OCI-LY1 (cell line): ENCODE results near the gene RAE1.

Source experiments
- H2AFZ ChIP-seq: fragments of 200-600 bp; sonication (generic), shearing (Covaris generic); 2 replicates; pipeline ENCODE4 v1.6.0; 2014; ENCODE audit warnings: antibody characterized with exemption, mild to moderate bottlenecking, low read length
- H3F3A ChIP-seq: fragments of 200-600 bp; sonication (generic), shearing (Covaris generic); 2 replicates; pipeline ENCODE4 v1.6.0; 2014; ENCODE audit warnings: mild to moderate bottlenecking, antibody characterized with exemption, low read length, moderate library complexity; ENCODE audit not compliant: insufficient read depth
- H3K27ac ChIP-seq: fragments of 200-600 bp; sonication (generic); 2 replicates; pipeline ENCODE4 v1.5.1; 2014; ENCODE audit warnings: low read length, mixed run types, mild to moderate bottlenecking, low read depth; ENCODE audit not compliant: poor library complexity, severe bottlenecking
- H3K27me3 ChIP-seq: fragments of 200-600 bp; sonication (generic); 2 replicates; pipeline ENCODE4 v1.6.0; 2014; ENCODE audit warnings: antibody characterized with exemption, mild to moderate bottlenecking, low read length, moderate library complexity; ENCODE audit not compliant: insufficient read depth
- H3K36me3 ChIP-seq: fragments of 200-600 bp; sonication (generic); 2 replicates; pipeline ENCODE4 v1.6.1; 2014; ENCODE audit warnings: mild to moderate bottlenecking, antibody characterized with exemption, low read length, moderate library complexity, mixed read lengths; ENCODE audit not compliant: insufficient read depth
- H3K4me1 ChIP-seq: fragments of 200-600 bp; sonication (generic); 2 replicates; pipeline ENCODE4 v1.5.1; 2014; ENCODE audit warnings: mild to moderate bottlenecking, low read length, moderate library complexity; ENCODE audit not compliant: insufficient read depth, severe bottlenecking
- H3K4me2 ChIP-seq: fragments of 200-600 bp; sonication (generic), shearing (Covaris generic); 2 replicates; pipeline ENCODE4 v1.6.1; 2014; ENCODE audit warnings: low read length
- H3K4me3 ChIP-seq: fragments of 200-600 bp; sonication (generic); 2 replicates; pipeline ENCODE4 v1.5.1; 2014; ENCODE audit warnings: low read length, low read depth, mild to moderate bottlenecking, mixed read lengths; ENCODE audit not compliant: poor library complexity, severe bottlenecking
- H3K79me2 ChIP-seq: fragments of 200-600 bp; shearing (Covaris generic); 2 replicates; pipeline ENCODE4 v1.6.1; 2016; ENCODE audit warnings: mixed run types, low read length, mixed read lengths; ENCODE audit not compliant: insufficient read depth
- H3K9ac ChIP-seq: fragments of 200-600 bp; sonication (generic), shearing (Covaris generic); 2 replicates; pipeline ENCODE4 v1.6.1; 2014; ENCODE audit warnings: mild to moderate bottlenecking, low read length, mixed read lengths
- H3K9me2 ChIP-seq: fragments of 200-600 bp; sonication (generic), shearing (Covaris generic); 2 replicates; pipeline ENCODE4 v1.6.1; 2014; ENCODE audit warnings: low read depth, mild to moderate bottlenecking, low read length, mixed read lengths
- H3K9me3 ChIP-seq: fragments of 200-600 bp; shearing (Covaris generic); 2 replicates; pipeline ENCODE4 v1.6.1; 2014; ENCODE audit warnings: low read length, mixed read lengths
- H4K20me1 ChIP-seq: fragments of 200-600 bp; sonication (generic), shearing (Covaris generic); 2 replicates; pipeline ENCODE4 v1.6.0; 2016; ENCODE audit warnings: mild to moderate bottlenecking, low read length; ENCODE audit not compliant: insufficient read depth
- EZH2 ChIP-seq: fragments of 200-600 bp; sonication (generic), shearing (Covaris generic); IDR thresholded peaks from 2 replicates; pipeline ENCODE4 v1.8.0; 2017; ENCODE audit warnings: borderline replicate concordance, mixed run types, mild to moderate bottlenecking, antibody characterized with exemption, low read length, moderate library complexity, mixed read lengths
- TF ChIP-seq, protein P1 (sequence below): fragments of 200-600 bp; sonication (generic), shearing (Covaris generic); IDR thresholded peaks from 2 replicates; pipeline ENCODE4 v1.5.1; 2017; ENCODE audit warnings: mild to moderate bottlenecking, antibody characterized with exemption, low read length, moderate library complexity, mixed read lengths

Gene RAE1

DNA sequence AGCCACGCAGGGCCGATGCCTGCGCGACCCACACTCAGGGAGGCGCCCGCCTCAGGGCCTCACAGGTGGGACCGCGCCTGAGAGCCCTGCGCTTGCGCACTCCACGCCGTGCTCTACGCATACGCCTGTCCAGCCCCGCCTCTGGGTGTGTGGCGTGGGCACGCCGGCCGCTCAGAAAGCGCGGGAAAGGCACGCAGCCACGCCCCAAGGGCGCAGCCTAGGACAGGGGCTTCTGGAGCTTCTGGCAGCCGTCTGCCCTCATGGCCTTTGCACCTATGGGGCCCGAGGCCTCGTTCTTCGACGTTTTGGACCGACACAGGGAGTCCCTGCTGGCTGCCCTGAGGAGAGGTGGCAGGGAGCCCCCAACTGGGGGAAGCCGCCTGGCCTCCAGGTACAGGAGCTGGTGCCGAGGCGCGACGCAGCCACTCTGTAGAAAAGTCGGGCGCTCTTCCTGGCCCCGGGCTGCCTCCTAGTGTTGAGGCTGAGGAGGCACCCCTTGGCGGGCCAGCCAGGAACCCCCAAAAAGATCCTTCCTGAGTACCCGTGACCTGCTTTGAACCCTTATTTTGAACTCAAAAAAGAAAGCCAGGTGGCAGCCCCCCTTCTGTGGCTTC is 21.3 kb upstream of the RAE1 start, which contains the start of gene SPO11:
SPO11 (plus strand) TSS at position 196 of the 614 bp plus-strand sequence; CDS start at position 261, 65 bp downstream.
- TF ChIP-seq, protein P1, sequence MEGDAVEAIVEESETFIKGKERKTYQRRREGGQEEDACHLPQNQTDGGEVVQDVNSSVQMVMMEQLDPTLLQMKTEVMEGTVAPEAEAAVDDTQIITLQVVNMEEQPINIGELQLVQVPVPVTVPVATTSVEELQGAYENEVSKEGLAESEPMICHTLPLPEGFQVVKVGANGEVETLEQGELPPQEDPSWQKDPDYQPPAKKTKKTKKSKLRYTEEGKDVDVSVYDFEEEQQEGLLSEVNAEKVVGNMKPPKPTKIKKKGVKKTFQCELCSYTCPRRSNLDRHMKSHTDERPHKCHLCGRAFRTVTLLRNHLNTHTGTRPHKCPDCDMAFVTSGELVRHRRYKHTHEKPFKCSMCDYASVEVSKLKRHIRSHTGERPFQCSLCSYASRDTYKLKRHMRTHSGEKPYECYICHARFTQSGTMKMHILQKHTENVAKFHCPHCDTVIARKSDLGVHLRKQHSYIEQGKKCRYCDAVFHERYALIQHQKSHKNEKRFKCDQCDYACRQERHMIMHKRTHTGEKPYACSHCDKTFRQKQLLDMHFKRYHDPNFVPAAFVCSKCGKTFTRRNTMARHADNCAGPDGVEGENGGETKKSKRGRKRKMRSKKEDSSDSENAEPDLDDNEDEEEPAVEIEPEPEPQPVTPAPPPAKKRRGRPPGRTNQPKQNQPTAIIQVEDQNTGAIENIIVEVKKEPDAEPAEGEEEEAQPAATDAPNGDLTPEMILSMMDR: peak; percentile 96
- no peak for TF ChIP-seq EZH2
- peak within 1 kb of the TSS; percentile 100 for H3K27ac ChIP-seq
- H3F3A ChIP-seq: peaks cover 11% of the 10 kb centered on the region; the same call in 1 of the 2 replicates
- H3K4me2 ChIP-seq: peak within 1 kb of the TSS; percentile 69; the same call in 1 of the 2 replicates
- peaks cover 78% of the 10 kb centered on the region for H3K4me1 ChIP-seq
- H3K9ac ChIP-seq: peak within 1 kb of the TSS; percentile 76; the same call in 1 of the 2 replicates
- no peaks in the 10 kb centered on the region for H3K36me3 ChIP-seq
- no peaks in the 10 kb centered on the region for H3K9me3 ChIP-seq
- no peak within 1 kb of the TSS for H2AFZ ChIP-seq
- no peaks in the 10 kb centered on the region for H3K27me3 ChIP-seq
- no peaks in the 10 kb centered on the region for H4K20me1 ChIP-seq
- no peaks in the 10 kb centered on the region for H3K79me2 ChIP-seq
- no peak within 1 kb of the TSS for H3K4me3 ChIP-seq
- H3K9me2 ChIP-seq: no peaks in the 10 kb centered on the region

DNA sequence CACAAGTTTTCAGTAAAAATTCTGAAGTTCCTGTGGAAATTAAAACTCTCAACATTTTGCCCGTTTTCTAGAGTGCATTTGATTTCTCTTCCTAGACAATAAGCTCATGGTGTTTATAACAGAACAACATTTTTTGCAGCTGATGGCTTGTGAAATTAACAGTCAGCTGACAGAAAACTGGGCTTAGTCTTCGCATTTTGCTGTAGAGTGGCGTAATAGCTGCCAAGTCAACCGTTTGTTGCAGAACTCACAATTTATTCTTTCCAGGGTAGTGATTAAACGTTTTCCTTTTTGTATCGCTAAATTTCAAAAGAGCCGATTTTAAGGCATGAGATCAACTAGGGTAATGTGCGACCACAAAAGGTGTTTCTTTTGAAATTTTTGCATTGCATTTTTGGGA is 20.1 kb upstream of the RAE1 start:
- peak overlapping the region; percentile 35 for H3K4me2 ChIP-seq
- TF ChIP-seq, protein P1: no peak; the same call in 1 of the 2 replicates
- no peak for TF ChIP-seq EZH2
- no peaks in the 10 kb centered on the region for H3K27me3 ChIP-seq

DNA sequence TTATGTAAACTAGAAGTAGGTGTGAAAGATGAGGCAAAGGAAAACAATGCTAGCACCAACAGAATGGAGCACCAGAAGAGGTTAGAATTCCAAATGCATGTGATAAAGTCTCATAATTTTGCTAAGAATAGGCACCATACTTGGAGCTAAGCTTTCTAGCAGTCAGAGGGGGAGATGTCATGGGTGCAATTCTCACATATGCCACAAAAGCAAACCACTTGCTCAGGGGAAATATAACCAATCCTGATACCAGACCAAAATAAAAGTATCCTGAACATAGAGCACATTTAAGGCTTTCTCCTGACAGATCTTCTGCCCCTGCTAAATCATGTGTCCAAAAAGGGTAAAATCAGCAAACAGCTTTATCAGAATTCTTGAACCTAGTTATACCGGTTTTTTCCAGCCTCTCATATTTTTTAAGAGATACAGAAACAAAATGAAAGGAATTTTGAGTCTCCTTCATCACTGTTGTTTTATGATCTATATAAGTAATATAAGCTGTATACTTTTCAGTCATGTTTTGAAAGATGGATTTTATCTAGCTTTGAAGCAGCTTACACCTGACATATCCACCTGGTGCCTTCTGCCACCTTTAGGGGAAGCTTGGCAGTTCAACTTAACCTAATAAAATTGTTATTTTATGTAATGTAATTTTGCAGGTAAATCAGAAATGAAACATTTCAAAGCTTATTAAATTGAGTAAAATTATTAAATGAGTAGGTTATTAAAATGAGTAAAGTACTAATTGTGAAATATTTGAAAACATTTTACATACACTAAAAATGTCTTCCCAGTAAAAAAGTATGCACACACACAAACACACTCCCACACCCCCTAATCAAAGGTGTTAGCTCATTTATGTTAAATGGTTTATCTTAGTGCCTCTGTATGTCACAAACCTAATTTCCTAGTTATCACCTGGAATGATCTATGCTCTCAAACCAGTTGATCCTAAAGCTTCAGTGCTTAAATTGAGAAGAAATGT is 18.7 kb upstream of the RAE1 start:
- Histone ChIP-seq H3K4me3 (no peak overlapping the region), H3K4me2 (peak overlapping the region; percentile 6; the same call in 1 of the 2 replicates), H3K79me2 (no peaks in the 10 kb centered on the region), H3K9me3 (no peaks in the 10 kb centered on the region), H3F3A (peaks cover 3% of the 10 kb centered on the region; the same call in 1 of the 2 replicates), H2AFZ (no peak overlapping the region), H3K27me3 (no peaks in the 10 kb centered on the region), H3K27ac (no peak overlapping the region), H4K20me1 (no peaks in the 10 kb centered on the region), H3K4me1 (peaks cover 52% of the 10 kb centered on the region), H3K9me2 (no peaks in the 10 kb centered on the region), H3K9ac (no peak overlapping the region), H3K36me3 (no peaks in the 10 kb centered on the region)
- no peak for TF ChIP-seq EZH2
- TF ChIP-seq, protein P1: peak; percentile 78

More for the DNA sequence above, 20.1 kb upstream of the RAE1 start:
- Histone ChIP-seq H2AFZ (no peak overlapping the region; the same call in 1 of the 2 replicates), H3K9me3 (no peaks in the 10 kb centered on the region), H3K9me2 (no peaks in the 10 kb centered on the region), H3K27ac (peak overlapping the region; percentile 100), H3K4me1 (peaks cover 66% of the 10 kb centered on the region), H3K79me2 (no peaks in the 10 kb centered on the region), H3K9ac (peak overlapping the region; percentile 14; the same call in 1 of the 2 replicates), H3F3A (peaks cover 11% of the 10 kb centered on the region; the same call in 1 of the 2 replicates), H3K4me3 (no peak overlapping the region), H4K20me1 (no peaks in the 10 kb centered on the region), H3K36me3 (no peaks in the 10 kb centered on the region)
